HFFc6 (cell line): ENCODE data around the gene SSBP4. TPM values are rescaled to one million over a fixed set of nuclear protein-coding genes. Genes with fewer than 3 reads are reported as not detected.

Experiments
- DNase-seq: peaks from one replicate; pipeline ENCODE4 v3.0.0-alpha.2; 2018
- H3K27ac Mint-ChIP-seq: 2 replicates; pipeline ENCODE4 v1.8.0; 2020; ENCODE audit warnings: mild to moderate bottlenecking, mixed read lengths
- H3K27me3 Mint-ChIP-seq: 2 replicates; pipeline ENCODE4 v1.8.0; 2021; ENCODE audit warnings: mild to moderate bottlenecking, moderate library complexity, mixed read lengths; ENCODE audit not compliant: insufficient read depth
- H3K36me3 Mint-ChIP-seq: 2 replicates; pipeline ENCODE4 v1.8.0; 2021; ENCODE audit warnings: low read depth, mixed read lengths
- H3K4me1 Mint-ChIP-seq: 2 replicates; pipeline ENCODE4 v1.8.0; 2020; ENCODE audit warnings: low read depth, mixed read lengths
- H3K4me3 Mint-ChIP-seq: 2 replicates; pipeline ENCODE4 v1.8.0; 2020; ENCODE audit warnings: mild to moderate bottlenecking, moderate library complexity, mixed read lengths
- H3K9me3 Mint-ChIP-seq: 2 replicates; pipeline ENCODE4 v1.8.0; 2020; ENCODE audit warnings: mild to moderate bottlenecking, mixed read lengths
- total RNA-seq, 6 experiments: library from RNA; stranded (reverse); fragmentation: NEBNext Ultra II Directional; extraction: Animal tissue kit (Norgen Biotek cat#: 25700); gene quantifications; 2 replicates in 1 of 6; 3 replicates in 5 of 6; pipeline ENCODE4 v1.2.3, GENCODE V29; 2021
- TF ChIP-seq, protein P1 (sequence below): fragments of 200-600 bp; sonication (generic); IDR thresholded peaks from 2 replicates; pipeline ENCODE4 v1.5.0; 2021; ENCODE audit warnings: antibody characterized with exemption, mild to moderate bottlenecking

SSBP4 gene
- total RNA-seq, 6 experiments from 2014 or later, result 76.4 to 84.3 (median 80.4) TPM

DNA sequence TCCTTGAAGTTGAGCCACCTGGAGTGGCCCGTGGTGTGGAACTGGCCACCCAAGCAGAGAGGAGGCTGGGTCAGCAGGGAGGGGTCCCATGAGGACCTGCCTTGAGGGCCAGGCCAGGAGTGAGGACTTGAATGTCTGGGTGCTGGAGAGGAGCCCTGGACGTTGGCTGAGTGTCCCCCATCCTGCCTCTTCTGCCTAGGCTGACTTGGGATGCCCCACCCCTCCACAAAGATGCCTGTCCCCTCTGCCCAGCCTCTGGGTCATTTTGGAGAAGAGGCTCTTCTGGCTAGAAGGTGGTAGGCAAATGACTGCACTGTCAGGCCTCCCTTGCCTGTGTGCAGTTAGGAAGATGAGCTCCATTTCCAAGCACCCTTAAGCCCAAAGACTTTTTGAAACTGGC, 1.7 kb downstream of the SSBP4 start:
- H3K27me3 Mint-ChIP-seq, result peaks cover 4% of the 10 kb centered on the region
- DNase-seq, result no peak
- H3K4me3 Mint-ChIP-seq, result peak overlapping the region; percentile 96
- peak overlapping the region; percentile 80 for H3K27ac Mint-ChIP-seq
- TF ChIP-seq, protein P1, sequence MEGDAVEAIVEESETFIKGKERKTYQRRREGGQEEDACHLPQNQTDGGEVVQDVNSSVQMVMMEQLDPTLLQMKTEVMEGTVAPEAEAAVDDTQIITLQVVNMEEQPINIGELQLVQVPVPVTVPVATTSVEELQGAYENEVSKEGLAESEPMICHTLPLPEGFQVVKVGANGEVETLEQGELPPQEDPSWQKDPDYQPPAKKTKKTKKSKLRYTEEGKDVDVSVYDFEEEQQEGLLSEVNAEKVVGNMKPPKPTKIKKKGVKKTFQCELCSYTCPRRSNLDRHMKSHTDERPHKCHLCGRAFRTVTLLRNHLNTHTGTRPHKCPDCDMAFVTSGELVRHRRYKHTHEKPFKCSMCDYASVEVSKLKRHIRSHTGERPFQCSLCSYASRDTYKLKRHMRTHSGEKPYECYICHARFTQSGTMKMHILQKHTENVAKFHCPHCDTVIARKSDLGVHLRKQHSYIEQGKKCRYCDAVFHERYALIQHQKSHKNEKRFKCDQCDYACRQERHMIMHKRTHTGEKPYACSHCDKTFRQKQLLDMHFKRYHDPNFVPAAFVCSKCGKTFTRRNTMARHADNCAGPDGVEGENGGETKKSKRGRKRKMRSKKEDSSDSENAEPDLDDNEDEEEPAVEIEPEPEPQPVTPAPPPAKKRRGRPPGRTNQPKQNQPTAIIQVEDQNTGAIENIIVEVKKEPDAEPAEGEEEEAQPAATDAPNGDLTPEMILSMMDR, result no peak
- H3K36me3 Mint-ChIP-seq, result no peaks in the 10 kb centered on the region
- H3K4me1 Mint-ChIP-seq, result peaks cover 72% of the 10 kb centered on the region
- no peaks in the 10 kb centered on the region for H3K9me3 Mint-ChIP-seq

DNA sequence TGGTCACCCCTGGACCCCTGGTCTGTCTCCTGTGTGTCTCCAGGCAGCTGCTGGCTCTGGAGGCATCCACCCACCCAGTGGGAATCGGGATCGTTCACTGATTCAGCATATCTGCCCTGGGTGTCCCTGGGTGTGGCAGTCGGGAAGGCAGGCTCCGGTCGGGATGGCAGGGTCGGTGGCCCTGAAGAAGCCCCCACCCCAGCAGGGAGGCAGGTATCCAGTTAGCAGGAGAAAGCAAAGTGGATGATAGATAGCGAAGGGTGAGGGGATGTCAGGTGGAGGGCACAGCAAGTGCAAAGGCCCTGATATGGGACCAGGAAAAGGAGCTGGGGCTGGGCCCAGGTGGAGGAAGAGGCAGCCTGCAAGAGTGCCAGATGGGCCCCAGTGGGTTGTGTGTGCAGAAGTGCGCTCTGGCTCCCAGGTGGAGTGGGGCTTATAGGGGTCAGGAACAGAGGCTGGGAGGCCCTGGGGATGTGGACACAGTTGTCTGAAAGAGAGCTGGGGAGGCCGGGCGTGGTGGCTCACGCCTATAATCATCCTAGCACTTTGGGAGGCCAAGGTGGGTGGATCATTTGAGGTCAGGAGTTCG, 2.3 kb downstream of the SSBP4 start:
- H3K4me3 Mint-ChIP-seq, result peak overlapping the region; percentile 96
- peaks cover 72% of the 10 kb centered on the region for H3K4me1 Mint-ChIP-seq
- TF ChIP-seq, protein P1, result no peak
- no peaks in the 10 kb centered on the region for H3K36me3 Mint-ChIP-seq
- H3K27me3 Mint-ChIP-seq, result peaks cover 4% of the 10 kb centered on the region
- no peaks in the 10 kb centered on the region for H3K9me3 Mint-ChIP-seq
- no peak for DNase-seq
- peak overlapping the region; percentile 65 for H3K27ac Mint-ChIP-seq

DNA sequence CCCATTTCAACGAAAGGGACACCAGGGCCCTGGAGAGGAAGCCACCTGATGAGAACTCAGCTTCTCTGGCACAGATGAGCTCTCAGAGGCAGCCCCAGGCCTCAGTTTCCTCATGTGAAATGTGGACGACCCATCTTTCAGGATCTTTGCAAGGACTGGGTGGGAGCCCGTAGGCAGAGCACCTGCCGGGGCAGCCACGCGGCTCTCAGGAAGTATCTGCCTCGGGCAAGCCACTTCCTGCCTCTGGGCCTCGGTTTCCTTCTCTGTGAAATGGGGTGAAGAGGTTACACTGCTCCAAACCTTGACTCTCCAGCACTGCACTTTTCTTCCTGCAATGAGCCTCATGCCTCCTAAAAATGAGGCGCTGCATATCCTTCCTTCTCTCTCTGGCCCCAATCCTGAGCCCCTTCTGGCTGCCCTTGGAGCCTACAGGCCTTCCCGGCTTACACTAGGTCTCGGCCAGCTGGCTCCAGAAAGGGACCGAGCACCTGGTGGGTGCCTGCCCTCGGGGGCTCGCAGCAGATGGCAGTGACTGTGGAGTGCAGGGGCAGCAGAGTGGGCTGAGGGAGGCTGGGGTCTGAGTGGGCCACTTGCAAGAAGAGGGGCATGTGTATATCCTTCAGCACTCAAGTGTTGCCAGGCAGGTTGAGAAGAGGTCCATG, 3.5 kb downstream of the SSBP4 start:
- DNase-seq, result no peak
- H3K27ac Mint-ChIP-seq, result 0 out of 2 replicates have a peak overlapping the region, but pooled peaks have one; percentile 46
- peaks cover 4% of the 10 kb centered on the region for H3K27me3 Mint-ChIP-seq
- peaks cover 69% of the 10 kb centered on the region for H3K4me1 Mint-ChIP-seq
- no peak overlapping the region for H3K4me3 Mint-ChIP-seq
- TF ChIP-seq, protein P1, result no peak
- no peaks in the 10 kb centered on the region for H3K36me3 Mint-ChIP-seq
- H3K9me3 Mint-ChIP-seq, result no peaks in the 10 kb centered on the region

DNA sequence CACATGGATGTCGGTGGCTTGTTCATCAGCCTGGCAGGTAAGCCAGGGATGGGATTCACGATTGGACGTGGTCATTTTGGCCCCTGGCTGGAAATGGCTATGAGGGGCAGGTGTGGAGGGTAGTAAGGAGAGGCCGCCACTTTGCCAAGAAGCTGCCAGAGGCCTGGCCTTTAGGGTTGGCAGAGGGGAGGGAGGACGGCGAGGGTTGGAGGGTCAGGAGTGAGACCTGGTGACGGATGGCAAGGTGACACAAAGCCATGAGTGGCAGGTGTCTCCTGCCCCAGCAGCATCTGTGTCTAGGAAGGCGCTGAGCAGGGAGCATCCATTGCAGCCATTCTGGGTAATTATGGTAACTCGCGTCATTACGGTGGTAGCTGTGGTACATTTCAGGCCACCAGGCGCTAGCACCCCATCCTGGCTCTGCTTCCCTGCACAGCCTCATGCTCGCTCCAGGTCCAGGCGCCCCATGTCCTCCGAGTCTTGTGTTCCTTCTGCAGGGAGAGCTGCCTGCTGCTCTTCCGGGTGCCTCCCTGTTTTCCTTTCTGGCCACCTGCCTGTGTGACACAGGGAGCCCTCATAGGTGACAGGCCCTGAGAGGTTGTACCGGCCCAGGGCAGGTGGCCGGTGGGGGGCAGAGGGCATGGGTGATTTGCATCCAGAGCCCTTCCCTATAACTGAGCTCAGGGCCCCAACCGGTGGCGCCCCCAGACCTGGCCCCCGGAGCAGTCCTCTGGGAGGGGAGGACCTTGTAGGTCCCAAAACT, 4.2 kb downstream of the SSBP4 start:
- Mint-ChIP-seq H3K27me3 (peaks cover 4% of the 10 kb centered on the region), H3K4me3 (no peak overlapping the region)
- no peak for DNase-seq

More for the DNA sequence above, 4.2 kb downstream of the SSBP4 start:
- Mint-ChIP-seq H3K9me3 (no peaks in the 10 kb centered on the region), H3K36me3 (no peaks in the 10 kb centered on the region), H3K27ac (peak overlapping the region; percentile 53; the same call in 1 of the 2 replicates), H3K4me1 (peaks cover 61% of the 10 kb centered on the region)
- TF ChIP-seq, protein P1, result no peak
